Activated T-cell treated with anti-CD3 and anti-CD28 coated beads, Interleukin-2, amount 50 U/mL, for 1 hour (primary cell): ENCODE data around the gene GALNT18.

Experiments used
- DNase-seq: peaks from one replicate; pipeline ENCODE4 v3.0.0-alpha.2; 2020

The GALNT18 gene

DNA sequence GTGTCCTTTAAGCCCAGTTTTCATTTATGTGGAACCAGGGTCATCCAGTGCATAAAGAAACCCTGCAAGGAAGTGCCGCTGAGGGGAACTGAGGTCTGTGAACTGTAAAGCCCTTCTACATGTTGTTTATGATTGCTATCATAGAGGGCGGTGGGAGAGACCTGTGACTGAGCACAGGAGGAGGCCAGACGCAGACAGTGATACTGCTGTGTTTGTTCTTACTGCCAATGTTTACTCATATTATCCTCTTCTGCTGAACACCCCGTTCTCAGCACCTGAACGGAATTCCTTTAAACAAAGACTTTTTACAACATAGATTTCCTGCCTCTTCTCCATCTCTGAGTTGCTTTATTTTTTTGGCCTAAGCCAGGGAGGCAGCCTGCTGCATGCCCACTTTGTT is 967 bp upstream of the GALNT18 start:
- DNase-seq: no peak

DNA sequence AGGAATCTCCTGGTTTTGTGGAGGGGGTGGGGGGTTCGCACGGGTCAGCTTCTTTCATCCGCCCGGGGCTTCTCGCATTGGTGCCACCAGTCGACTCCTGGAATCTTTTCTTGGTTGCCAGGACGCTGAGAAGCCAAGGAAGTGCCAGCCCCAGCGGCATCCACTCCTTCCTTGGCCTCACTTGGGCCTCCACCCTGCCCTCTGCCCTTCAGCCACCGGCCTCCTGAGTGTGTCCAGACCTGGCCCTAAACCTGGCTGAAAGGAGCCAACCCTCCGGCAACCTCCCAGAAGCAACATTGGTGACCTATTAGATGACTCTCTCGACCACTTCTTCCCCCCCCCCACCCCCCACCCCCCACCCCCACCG is 518 bp upstream of the GALNT18 start:
- no peak for DNase-seq

DNA sequence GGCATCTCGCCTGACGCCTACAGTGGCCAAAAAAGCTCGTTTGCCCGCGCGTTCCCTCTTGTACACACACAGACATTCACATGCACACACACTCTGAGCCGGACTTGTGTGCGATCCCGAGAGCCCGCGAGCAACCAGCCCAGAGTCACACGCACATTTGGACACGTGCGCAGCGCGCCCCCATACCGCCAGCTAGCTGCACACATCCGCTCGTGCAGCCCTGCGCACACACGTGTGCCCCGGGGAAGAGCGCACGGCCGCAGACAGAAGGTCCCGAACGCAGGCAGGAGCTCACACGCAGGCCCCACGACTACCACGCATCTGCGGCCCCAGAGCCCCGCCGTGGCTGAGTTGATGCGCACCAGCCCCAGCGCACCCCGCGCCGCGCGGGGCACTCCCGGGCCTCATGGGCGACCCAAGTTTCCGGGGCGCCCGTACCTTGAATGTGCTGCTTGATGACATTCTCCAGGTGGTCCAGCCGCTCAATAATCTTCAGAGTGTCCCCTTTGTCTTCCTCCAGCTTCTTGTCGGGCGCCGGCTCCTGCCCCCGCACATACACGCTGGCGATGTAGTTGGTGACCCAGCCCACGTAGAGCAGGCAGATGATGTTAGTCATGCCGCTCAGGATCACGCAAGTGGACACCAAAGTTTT is 758 bp downstream of the GALNT18 start:
- no peak for DNase-seq

DNA sequence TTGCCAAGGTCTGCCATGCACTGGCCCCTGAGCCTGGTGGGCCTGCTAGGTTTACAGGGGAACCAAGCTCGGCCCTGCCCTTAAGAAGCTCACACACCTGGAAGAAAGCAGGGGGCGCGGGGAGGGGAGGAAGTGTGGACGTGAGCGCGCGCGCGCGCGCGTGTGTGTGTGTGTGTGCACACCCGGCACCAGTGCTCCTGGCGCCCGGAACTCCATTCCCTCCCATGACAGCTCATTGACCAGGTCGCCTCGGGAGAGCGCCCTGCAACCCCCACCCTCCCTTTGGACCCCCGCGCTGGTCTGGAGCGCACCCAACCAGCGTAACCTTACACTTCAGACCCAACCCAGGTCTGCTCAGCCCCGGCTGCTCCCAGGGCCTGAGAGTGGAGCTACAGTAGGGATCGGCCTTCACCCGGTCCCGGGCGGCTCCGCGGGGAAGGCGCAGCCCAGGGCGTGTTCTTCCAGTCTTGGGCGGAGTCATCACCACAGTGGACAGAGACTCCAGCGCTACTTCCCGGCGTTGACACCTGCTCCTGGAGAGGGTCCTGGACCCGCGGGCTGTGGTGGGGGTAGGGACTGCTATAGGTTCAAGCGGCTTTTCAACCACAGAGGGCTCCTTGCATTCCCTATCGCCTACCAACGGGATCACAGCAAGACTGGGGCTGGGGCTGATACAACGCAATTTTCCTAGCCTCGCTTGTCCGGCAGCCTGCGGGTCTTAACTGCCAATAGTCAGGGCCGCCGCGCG is 1.5 kb downstream of the GALNT18 start:
- DNase-seq: no peak

DNA sequence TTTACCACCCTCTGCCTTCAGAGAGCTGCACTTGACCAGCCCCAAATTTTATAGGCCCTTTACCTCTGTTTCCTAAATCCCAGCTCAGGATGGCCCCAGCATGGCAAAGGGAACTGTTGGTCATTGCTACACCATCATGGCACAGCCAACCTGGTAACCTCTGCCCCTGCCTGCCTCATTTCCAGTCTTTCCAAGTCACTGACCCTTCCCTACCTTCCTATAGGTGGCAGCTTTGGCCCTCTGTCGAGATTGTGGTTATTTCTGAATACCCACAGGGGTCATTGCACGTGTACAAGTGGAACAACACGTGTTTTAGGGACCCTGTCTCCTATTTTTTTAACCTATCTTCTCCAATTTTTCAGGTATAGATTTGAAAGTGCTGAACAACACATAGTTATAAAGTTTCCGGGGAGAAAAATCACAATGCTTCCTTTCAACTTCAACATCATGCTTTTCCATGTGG is 2.8 kb downstream of the GALNT18 start:
- DNase-seq: no peak

DNA sequence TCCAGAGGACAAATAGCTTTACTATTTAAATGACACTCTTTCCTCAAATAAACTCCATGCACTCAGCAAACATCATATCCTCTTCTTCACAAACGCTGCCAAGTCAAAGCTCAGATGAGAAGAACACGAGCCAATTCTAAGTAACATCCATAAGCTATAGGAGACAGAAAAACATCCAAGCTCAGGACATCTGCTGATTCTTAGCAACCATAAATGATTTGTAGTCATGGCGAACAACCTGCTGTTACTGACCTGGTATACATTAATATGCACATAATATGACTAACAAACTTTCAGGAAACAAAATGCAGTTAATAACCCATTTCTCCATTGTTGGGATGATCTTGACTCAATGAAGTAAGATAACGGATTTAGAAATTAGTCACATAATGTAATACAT is 6.7 kb downstream of the GALNT18 start:
- no peak for DNase-seq

DNA sequence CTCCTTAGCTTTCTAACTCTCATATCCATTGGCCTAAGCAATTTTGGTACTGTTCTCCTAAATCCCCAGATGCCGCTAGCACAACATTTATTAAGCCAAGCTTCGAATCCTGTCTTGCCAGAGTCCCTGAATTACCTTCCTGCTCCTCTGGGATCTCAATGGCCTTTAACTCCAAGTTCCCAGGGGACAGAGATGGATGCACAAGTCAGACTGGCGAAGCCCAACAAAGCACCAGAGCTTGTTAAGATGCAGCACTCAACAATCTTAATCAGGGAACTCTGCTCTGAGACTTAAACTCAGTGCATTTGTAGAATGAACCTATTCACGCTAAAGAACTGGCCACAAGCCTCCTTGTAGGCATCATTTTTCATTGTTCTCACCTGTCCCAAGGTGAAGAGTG is 9.4 kb downstream of the GALNT18 start:
- DNase-seq: no peak

DNA sequence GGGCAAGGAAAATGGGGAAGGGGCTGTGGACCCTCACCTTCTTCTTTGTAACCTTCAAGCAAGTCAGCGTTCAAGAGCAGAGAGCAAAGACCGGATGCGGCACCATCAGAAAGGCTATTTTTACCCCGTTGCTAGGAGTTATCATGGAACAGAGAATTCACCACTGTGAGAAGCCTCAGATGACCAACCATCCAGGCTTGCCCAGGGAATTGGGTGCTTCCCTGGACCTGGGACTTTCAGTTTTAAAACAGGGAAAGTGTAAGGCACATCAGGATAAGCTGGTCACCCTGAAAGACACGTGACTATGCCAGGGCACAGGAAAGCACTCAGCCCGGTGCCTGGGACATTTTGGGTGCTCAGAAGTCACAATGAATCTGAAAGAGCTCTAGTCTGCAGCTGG is 10.4 kb downstream of the GALNT18 start:
- DNase-seq: no peak

DNA sequence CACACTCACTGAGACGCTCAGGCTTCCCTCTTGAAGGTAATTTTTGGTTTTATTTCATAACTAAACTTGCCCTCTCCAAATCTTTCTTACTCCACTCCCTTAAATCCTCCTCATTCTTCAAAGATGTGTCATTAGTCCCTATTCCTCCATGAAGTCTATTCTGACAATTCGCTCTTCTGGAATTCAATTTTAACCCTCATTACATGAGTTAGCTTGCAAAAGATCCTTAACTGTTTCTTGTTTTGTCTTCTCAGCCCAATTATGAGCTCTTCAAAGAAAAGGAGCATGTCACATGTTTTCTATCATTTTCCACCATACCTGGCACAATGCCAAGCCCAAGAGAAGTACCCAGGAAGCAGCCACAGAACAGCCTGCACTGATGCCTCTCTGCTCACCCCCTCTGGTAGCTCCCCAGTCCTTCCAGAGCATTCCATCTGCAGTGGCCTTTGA is 13.0 kb downstream of the GALNT18 start:
- DNase-seq: no peak

DNA sequence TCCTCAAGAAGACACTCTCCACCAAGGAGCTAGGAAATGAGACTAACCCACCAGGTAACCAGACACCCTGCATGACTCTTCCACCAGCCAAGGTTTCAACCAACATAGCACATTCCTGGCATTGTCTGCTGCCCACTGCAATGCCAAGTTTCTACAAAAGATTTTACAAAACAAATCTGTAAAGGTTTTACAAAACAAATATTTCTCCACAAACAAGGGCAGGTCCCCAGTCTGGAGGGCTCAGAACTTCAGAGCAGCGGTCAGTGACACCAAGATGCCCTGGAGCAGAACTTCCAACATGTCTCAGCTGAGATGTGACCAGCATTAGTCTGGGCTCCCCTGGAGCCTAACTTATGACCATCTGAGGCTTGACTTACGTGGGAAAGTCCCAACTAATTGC is 14.0 kb downstream of the GALNT18 start:
- DNase-seq: no peak

DNA sequence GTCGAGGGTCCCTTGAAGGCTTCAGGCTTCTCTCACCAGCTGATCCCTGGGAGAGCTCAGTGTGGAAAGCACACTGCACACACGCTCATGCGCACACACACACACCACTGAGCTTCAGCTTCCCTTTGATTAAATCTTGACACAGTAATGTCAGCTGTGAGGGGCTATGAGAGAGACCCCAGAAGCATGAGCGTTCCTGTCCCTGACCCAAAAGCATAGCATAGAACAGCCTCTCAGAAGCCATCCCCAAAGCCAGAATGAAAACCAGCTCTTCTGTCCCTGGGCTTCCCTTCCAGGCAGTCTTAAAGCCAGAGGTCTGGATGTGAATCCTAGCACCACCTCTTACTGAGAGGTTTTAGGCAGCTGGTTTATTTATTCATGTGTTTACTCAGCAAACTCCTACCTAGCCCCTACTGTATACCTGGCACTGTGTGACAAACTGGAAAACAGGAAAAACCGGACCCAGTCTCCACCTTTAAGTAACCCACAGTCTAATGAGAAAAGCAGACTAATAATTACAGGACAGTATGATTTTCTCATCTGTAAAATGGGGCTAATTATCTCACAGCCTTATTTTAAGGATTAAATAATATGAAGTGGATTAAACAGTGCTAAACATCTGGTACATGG is 15.9 kb downstream of the GALNT18 start:
- DNase-seq: no peak

DNA sequence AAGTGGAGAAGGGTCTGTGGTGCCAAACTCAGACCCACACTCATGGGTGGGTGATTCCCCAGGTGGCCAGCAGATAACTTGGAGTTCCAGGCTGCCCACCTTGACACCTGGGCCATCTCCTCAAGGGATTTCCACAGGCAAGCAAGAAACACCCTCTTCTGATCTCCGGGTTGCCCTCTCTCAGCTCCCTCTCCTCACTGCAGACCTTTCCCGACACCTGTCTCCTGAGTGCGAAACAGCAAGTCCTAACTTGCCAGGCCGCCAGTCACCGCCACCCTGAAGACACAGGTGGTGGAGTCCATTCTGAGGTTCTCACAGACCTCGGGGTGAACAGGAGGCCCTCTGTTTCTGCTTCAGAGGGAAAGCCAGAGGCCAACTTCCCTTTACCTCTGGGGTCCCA is 16.6 kb downstream of the GALNT18 start:
- no peak for DNase-seq

DNA sequence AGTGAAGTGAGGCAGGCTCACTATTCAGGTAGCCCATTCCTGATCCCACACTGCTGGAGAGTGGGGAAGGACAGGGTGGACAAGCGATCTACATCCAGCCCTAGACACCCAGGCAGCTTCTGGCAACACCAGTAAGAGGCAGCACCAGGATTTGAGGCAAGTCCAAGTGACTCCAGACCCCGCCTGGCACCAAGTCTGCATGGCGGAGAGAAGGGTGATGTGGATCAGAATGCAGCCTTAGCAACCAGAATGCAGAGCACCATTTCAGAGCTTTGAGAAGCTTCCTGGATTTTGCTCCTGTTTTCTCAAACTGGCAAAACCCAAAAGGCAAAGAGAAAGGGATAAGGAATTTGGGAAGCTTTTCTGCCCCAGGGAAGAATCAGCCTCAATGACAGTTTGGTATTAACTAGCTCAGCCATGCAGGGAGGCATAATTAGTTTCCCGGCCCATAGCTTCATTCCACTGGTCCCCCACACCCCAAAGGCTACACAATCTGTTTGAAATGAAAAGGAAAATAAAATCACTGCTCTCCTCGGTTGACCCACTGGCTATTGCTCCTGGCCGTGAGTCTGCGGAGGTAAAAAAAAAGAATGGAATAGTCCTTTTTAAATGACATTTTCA is 17.3 kb downstream of the GALNT18 start:
- no peak for DNase-seq

DNA sequence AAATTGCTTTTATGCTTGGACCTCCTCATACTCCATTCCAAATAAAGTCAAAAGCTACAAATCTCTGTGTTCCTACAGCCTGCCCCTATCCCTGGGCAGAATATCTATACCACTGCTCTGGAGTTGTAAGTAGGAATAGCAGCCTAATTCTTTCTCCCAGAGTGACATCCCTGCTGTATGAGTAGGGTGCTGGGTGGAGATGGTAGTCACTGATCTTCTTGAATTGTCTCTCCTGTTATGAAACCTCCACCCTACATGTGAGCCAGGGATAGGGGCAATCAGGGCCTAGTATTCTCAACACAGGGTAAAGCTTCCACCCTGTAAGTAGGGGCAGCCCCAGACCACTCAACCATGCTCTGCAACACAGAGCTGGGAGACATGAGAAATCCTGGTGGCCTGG is 19.8 kb downstream of the GALNT18 start:
- no peak for DNase-seq

DNA sequence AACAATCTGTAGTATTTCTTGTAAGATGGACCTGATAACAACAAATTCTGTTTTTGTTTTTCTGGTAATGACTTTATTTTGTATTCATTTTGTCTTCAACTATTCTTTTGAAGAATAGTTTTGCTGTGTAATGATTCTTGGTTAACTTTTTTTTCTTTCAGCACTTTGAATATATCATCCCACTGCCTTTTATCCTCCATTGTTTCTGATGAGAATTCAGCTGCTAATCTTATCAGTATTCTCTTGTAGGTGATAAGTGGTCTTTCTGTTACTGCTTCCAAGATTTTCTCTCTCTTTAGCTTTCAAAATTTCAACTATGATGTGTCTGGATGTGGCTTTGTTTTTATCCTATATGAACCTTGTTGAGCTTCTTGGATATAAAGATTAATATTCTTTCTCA is 21.5 kb downstream of the GALNT18 start:
- DNase-seq: no peak

DNA sequence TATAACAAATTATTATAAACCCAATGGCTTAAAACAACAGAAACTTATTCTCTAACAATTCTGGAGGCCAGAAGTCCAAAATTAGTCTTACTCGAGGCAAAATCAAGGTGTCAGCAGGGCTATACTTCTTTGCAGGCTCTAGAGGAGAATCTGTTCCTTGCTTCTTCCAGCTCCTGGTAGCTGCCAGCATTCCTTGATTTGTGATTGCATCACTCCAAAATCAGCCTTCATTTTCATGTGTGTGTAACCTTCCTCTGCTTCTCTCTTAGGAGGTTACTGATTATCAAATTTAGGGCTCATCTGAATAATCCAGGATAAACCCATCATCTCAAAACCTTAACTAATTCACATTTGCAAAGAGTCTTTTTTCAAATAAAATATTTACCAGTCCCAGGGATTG is 23.6 kb downstream of the GALNT18 start:
- DNase-seq: no peak

DNA sequence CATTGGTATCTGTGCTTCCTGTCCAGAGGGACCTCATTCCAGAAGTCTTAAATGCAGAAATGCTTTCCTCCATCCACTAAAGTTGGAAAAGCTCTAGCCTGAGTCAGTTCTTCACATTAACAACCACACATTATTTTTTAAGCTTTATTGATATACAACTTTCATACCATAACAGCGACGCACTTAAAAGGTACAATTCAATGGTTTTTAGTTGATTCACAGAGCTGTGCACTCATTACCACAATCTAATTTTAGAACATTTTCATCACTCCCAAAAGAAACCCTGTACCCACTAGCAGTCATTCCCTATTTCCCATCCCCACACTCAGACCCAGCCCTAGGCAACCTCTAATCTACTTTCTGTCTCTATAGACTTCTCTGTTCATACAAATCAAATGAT is 27.6 kb downstream of the GALNT18 start:
- no peak for DNase-seq

DNA sequence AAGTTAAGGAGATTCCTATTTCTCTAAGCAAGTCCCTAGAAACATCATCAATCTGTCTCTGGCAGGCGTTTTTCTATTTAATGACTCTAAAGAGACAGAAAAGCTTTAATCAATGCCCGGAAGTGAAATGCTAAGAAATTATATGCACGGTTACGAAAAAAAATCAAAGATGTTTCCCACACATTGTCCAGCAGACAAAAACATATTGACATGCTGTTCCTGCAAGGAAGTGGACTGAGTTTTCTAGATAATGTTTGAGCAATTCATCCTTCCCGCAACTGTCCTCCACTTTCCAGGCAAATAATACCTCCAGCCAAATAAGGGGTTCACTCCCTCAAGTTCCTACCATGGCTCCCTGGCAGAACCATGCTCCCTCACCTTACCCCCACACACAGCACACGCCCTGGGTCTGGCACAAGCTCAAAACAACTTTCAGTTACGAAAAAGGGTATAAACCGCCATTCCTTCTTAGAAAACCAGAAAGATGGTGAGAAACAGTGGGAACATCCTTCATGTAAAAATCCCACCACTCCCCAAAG is 29.6 kb downstream of the GALNT18 start:
- no peak for DNase-seq

DNA sequence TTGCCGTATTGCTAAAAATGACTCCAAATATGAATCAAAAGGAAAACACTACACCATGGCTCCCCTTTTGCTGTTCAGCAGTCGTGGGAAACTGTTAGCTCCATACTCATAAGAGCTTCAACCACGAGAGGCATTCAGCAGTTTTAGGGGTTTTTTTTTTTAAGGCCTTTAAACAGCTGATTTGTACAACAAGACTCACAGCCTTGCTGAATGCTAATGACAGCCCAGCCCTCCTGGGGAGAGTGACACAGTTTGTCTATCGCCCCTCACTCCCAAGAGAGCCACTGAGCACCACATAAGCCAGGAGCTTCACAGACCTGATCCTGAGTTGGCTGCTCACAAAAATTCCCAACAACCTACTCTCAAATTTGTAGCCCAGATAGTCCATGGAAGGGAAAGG is 32.4 kb downstream of the GALNT18 start:
- DNase-seq: no peak

DNA sequence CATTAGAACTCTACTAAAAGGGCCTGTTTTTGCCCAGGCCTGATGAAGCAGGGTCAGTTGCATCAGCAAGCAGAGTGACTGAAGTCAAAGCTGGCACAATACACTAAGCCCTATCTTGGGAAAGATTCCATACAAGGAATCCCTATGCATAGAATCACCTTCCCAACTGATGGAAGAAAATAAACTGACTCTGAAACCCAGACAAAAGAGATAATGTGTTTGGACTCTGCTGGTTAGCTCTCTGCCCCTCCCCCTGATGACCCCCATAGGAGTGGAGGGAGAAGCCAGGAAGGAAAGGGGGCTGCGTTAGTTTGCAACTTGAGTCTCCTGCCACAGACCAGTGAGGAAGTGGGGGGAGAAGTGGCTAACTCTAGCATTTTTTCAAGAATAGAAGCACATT is 32.9 kb downstream of the GALNT18 start:
- DNase-seq: no peak

DNA sequence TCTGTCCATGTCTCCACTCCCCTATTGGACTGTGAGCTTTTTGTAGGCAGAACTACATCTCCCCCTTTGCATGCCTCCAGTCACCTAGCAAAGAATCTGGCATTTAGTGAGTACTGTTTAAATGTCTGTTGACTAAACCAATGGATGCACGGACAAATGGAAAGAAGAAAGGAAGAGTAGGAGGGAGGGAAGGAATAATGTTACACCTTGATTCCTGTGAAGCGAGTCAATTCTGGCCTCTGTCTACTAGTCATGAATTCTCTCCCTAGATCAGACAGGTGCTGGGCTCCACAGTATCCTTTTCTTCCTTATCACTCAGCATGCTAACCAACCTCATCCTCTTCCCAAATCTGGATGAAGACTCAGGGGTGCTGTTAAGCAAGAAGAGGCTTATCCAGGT is 33.6 kb downstream of the GALNT18 start:
- no peak for DNase-seq

DNA sequence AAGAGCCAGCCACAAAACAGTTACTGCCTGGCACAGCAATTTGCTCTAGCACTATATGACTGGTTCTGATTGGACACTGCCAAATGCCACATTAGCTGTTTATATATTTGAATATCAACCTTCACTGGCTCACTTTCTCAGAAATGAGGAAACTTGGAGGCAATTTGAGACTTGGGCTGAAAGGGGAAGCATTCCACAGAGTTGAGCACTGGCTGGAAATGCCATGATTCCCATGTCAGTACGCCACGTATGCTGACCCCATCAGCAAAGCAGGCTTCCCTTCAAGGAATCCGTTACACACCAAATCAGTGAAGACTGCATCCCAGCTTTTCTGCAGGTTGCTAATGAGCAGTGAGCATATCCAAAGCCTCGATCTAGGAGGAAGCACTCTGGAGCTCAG is 34.7 kb downstream of the GALNT18 start:
- no peak for DNase-seq

DNA sequence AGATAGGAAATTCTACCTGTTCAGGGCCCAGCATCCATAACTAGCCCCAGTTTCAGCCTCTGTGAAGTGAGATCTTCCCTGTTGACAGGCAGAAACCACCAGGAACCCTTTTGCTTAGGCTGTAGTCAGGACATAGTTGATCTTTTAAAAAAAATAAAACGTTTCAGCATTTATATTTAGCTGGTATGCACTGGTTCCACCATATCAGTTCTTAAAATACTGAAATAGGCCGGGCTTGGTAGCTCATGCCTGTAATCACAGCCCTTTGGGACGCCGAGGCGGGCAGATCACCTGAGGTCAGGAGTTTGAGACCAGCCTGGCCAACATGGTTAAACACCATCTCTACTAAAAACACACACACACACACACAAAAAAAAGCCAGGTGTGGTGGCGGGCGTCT is 35.3 kb downstream of the GALNT18 start:
- no peak for DNase-seq

DNA sequence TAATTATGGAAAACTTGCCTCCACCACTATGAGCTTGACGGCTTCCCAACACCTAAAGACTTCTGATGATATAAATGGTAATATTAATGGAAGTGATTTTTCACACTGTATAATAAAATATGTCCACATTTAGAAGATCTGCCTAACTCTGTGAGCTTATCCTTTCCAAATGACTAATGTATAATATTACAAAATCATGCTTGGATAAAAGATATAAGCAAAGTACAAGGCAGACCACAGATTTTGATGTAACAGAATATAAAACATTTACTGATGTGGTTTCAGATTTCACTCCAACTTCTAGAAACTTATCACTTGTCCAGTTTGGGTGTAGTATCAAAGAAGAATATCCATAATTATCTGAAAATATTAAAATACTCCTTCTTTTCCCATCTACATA is 36.9 kb downstream of the GALNT18 start:
- no peak for DNase-seq
